GM23338 (cell line): Measurements from ENCODE around the gene CYB5B. TPM values are rescaled to one million over a fixed set of nuclear protein-coding genes. Genes with fewer than 3 reads are reported as not detected.

Experiments
- ATAC-seq: fragments of 200-7000 bp; cut with Tn5 transposase; 3 replicates; pipeline ENCODE4 v1.9.1; 2020
- DNase-seq: peaks from one replicate; pipeline ENCODE4 v3.0.0-alpha.2; 2015; ENCODE audit warnings: low spot score
- H2AFZ ChIP-seq: fragments of 200-600 bp; sonication (generic); 2 replicates; pipeline ENCODE4 v1.8.0; 2016; ENCODE audit warnings: antibody characterized with exemption, mild to moderate bottlenecking, moderate library complexity
- H3F3A ChIP-seq: fragments of 200-600 bp; sonication (generic); replicated peaks from 2 replicates; pipeline ENCODE4 v1.8.0; 2017; ENCODE audit warnings: antibody characterized with exemption, mixed run types, low read depth
- H3K27ac ChIP-seq: fragments of 200-600 bp; sonication (generic); 2 replicates; pipeline ENCODE4 v1.6.1; 2016; ENCODE audit warnings: low read depth
- H3K27me3 ChIP-seq: fragments of 200-600 bp; sonication (generic); 2 replicates; pipeline ENCODE4 v1.8.0; 2016; ENCODE audit warnings: mild to moderate bottlenecking, mixed run types, moderate library complexity; ENCODE audit not compliant: insufficient read depth
- H3K36me3 ChIP-seq: fragments of 200-600 bp; sonication (generic); 2 replicates; pipeline ENCODE4 v1.8.0; 2016; ENCODE audit warnings: mild to moderate bottlenecking; ENCODE audit not compliant: insufficient read depth
- H3K4me1 ChIP-seq: fragments of 200-600 bp; sonication (generic); 2 replicates; pipeline ENCODE4 v1.8.0; 2016; ENCODE audit warnings: mild to moderate bottlenecking, moderate library complexity; ENCODE audit not compliant: insufficient read depth
- H3K4me2 ChIP-seq: fragments of 200-600 bp; sonication (generic); 2 replicates; pipeline ENCODE4 v1.7.1; 2017; ENCODE audit warnings: mixed run types
- H3K4me3 ChIP-seq: fragments of 200-600 bp; sonication (generic); 2 replicates; pipeline ENCODE4 v1.6.1; 2016; ENCODE audit warnings: mixed run types
- H3K79me2 ChIP-seq: fragments of 200-600 bp; sonication (generic); replicated peaks from 2 replicates; pipeline ENCODE4 v1.8.0; 2017; ENCODE audit warnings: mild to moderate bottlenecking; ENCODE audit not compliant: insufficient read depth
- H3K9me2 ChIP-seq: fragments of 200-600 bp; sonication (generic); 2 replicates; pipeline ENCODE4 v1.8.0; 2017; ENCODE audit not compliant: insufficient read depth
- H4K20me1 ChIP-seq: fragments of 200-600 bp; sonication (generic); replicated peaks from 2 replicates; pipeline ENCODE4 v1.8.0; 2017; ENCODE audit warnings: mild to moderate bottlenecking; ENCODE audit not compliant: insufficient read depth
- H3K27ac Mint-ChIP-seq: 2 replicates; pipeline ENCODE4 v1.8.0; 2020; ENCODE audit warnings: inconsistent platforms, mild to moderate bottlenecking, moderate library complexity, mixed read lengths
- H3K27me3 Mint-ChIP-seq: 3 replicates; pipeline ENCODE4 v1.8.0; 2022; ENCODE audit warnings: low read depth, mild to moderate bottlenecking, moderate library complexity, mixed read lengths, inconsistent platforms; ENCODE audit not compliant: insufficient read depth, poor library complexity
- H3K36me3 Mint-ChIP-seq: 3 replicates; pipeline ENCODE4 v1.8.0; 2021; ENCODE audit warnings: low read depth, mild to moderate bottlenecking, inconsistent platforms, moderate library complexity, mixed read lengths
- H3K4me1 Mint-ChIP-seq: 3 replicates; pipeline ENCODE4 v1.8.0; 2020; ENCODE audit warnings: mild to moderate bottlenecking, inconsistent platforms, mixed read lengths
- H3K4me3 Mint-ChIP-seq: 3 replicates; pipeline ENCODE4 v1.8.0; 2021; ENCODE audit warnings: moderate library complexity, mild to moderate bottlenecking, inconsistent platforms, mixed read lengths
- H3K9me3 Mint-ChIP-seq: 3 replicates; pipeline ENCODE4 v1.8.0; 2020; ENCODE audit warnings: moderate library complexity, mild to moderate bottlenecking, inconsistent platforms, mixed read lengths
- CREB1 ChIP-seq: fragments of 250-450 bp; sonication (Bioruptor Pico); IDR thresholded peaks from 2 replicates; pipeline ENCODE4 v1.5.0; 2020; ENCODE audit warnings: low read depth, mild to moderate bottlenecking, moderate library complexity
- ETS1 ChIP-seq: IDR thresholded peaks from 2 replicates; pipeline ENCODE4 v1.6.1; 2016; ENCODE audit warnings: antibody characterized with exemption
- EZH2 ChIP-seq: fragments of 200-600 bp; sonication (generic); IDR thresholded peaks from one replicate; pipeline ENCODE4 v1.8.0; 2017; ENCODE audit warnings: antibody characterized with exemption, mild to moderate bottlenecking, low read depth; ENCODE audit not compliant: unreplicated experiment
- EZH2phosphoT487 ChIP-seq: fragments of 200-600 bp; sonication (generic); IDR thresholded peaks from one replicate; pipeline ENCODE4 v1.8.1; 2018; ENCODE audit warnings: antibody characterized with exemption; ENCODE audit not compliant: unreplicated experiment
- JUNB ChIP-seq: IDR thresholded peaks from one replicate; pipeline ENCODE4 v1.6.1; 2016; ENCODE audit warnings: antibody characterized with exemption; ENCODE audit not compliant: unreplicated experiment
- NANOG ChIP-seq: IDR thresholded peaks from 2 replicates; pipeline ENCODE4 v1.6.1; 2016; ENCODE audit warnings: antibody characterized with exemption, borderline replicate concordance
- POLR2AphosphoS5 ChIP-seq: IDR thresholded peaks from 2 replicates; pipeline ENCODE4 v1.6.1; 2016; ENCODE audit warnings: antibody characterized with exemption, low read depth
- REST ChIP-seq: IDR thresholded peaks from one replicate; pipeline ENCODE4 v1.6.1; 2018; ENCODE audit warnings: antibody characterized with exemption; ENCODE audit not compliant: unreplicated experiment
- STAT1 ChIP-seq: IDR thresholded peaks from one replicate; pipeline ENCODE4 v1.6.1; 2016; ENCODE audit warnings: antibody characterized with exemption; ENCODE audit not compliant: unreplicated experiment
- ZNF114 ChIP-seq: fragments of 250-450 bp; sonication (Bioruptor Pico); IDR thresholded peaks from 2 replicates; pipeline ENCODE4 v1.5.0; 2020; ENCODE audit warnings: mild to moderate bottlenecking, moderate library complexity
- ZNF331 ChIP-seq: fragments of 250-450 bp; sonication (Bioruptor Pico); IDR thresholded peaks from 2 replicates; pipeline ENCODE4 v1.5.0; 2020; ENCODE audit warnings: low read depth, mild to moderate bottlenecking, moderate library complexity
- ZNF462 ChIP-seq: fragments of 250-450 bp; sonication (Bioruptor Pico); IDR thresholded peaks from 2 replicates; pipeline ENCODE4 v1.5.0; 2020; ENCODE audit warnings: mild to moderate bottlenecking, moderate library complexity
- polyA plus RNA-seq: library from polyadenylated mRNA; unstranded; fragments of >200 nt; fragmentation: Nextera tagmentation; extraction: Ambion mirVana; gene quantifications from 2 replicates; pipeline ENCODE4 v1.2.1, GENCODE V29; 2016
- total RNA-seq: library from RNA; depleted of rRNA; stranded (reverse); fragments of >200 nt; shearing (Covaris generic); gene quantifications from 2 replicates; pipeline ENCODE4 v1.2.3, GENCODE V29; 2014
- TF ChIP-seq, protein P1 (sequence below), 2 experiments: fragments of 200-600 bp in 1 of 2; sonication (generic) in 1 of 2; conservative IDR thresholded peaks; 2 replicates each; pipeline versions ENCODE4 v1.5.1 to v1.6.1; 2016 to 2017; ENCODE audit warnings: antibody characterized with exemption in 2 of 2, low read depth in 2 of 2, mild to moderate bottlenecking in 2 of 2, moderate library complexity in 1 of 2

Gene CYB5B
- total and polyA plus RNA-seq, 2 experiments from 2014 or later = 72.0 to 110 TPM

DNA sequence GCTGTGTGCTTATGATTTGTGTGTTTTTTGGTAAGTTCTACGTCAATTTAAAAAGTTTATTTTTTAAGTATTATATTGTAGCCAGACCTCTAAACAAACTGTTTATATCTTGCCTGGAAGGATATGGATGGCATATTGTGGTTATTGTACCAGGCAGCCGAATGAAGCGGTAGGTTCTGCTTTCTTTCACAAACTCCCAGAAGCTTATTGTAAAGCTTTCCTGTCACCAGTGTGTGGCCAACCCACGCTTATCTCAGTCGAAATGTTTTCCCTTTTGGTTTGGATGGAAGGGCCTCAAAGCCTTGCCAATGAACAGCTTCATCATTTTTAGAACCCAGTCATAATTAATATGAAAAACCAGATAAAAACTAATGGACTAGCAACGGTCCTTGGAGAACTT, 53.1 kb downstream of the CYB5B start:
- ATAC-seq (no peak), DNase-seq (no peak)
- Histone ChIP-seq H3K27me3 (no peaks in the 10 kb centered on the region), H3K4me2 (no peak overlapping the region), H3K4me1 (no peaks in the 10 kb centered on the region), H2AFZ (no peak overlapping the region), H3K79me2 (no peaks in the 10 kb centered on the region), H3F3A (no peaks in the 10 kb centered on the region), H3K4me3 (no peak overlapping the region), H4K20me1 (no peaks in the 10 kb centered on the region), H3K36me3 (no peaks in the 10 kb centered on the region), H3K27ac (no peak overlapping the region), H3K9me2 (no peaks in the 10 kb centered on the region)
- TF ChIP-seq POLR2AphosphoS5 (no peak), EZH2phosphoT487 (no peak), ZNF331 (no peak), REST (no peak), NANOG (no peak), CREB1 (CRISPR knock-in tag) (no peak), ETS1 (no peak), ZNF462 (CRISPR knock-in tag) (no peak), ZNF114 (no peak), STAT1 (no peak), JUNB (no peak), EZH2 (no peak)
- TF ChIP-seq, protein P1, sequence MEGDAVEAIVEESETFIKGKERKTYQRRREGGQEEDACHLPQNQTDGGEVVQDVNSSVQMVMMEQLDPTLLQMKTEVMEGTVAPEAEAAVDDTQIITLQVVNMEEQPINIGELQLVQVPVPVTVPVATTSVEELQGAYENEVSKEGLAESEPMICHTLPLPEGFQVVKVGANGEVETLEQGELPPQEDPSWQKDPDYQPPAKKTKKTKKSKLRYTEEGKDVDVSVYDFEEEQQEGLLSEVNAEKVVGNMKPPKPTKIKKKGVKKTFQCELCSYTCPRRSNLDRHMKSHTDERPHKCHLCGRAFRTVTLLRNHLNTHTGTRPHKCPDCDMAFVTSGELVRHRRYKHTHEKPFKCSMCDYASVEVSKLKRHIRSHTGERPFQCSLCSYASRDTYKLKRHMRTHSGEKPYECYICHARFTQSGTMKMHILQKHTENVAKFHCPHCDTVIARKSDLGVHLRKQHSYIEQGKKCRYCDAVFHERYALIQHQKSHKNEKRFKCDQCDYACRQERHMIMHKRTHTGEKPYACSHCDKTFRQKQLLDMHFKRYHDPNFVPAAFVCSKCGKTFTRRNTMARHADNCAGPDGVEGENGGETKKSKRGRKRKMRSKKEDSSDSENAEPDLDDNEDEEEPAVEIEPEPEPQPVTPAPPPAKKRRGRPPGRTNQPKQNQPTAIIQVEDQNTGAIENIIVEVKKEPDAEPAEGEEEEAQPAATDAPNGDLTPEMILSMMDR (conservative IDR thresholded peaks at IDR 0.05; ENCODE audit: low read depth in 2 of 2) = no peak
- Mint-ChIP-seq H3K4me1 (no peaks in the 10 kb centered on the region), H3K27me3 (no peaks in the 10 kb centered on the region), H3K9me3 (no peaks in the 10 kb centered on the region), H3K4me3 (no peak overlapping the region), H3K36me3 (no peaks in the 10 kb centered on the region), H3K27ac (no peak overlapping the region)
